GOT3 (cell line): ENCODE results near the gene HAUS8.
"Not testable (repeated sequence)": the region's sequence is repeated elsewhere in the genome, so short reads cannot be mapped to it uniquely, and the experiment has no call there.

ENCODE experiments used
- DNase-seq: peaks from one replicate; lab custom pipeline; 2025; ENCODE audit warnings: mixed read lengths; lab: John Stamatoyannopoulos, UW

Gene HAUS8

GRCh38 chr19:17035842-17036424, 39.3 kb downstream of the HAUS8 start:
- no peak for DNase-seq

- DNase-seq: no peak
Observed at GRCh38 chr19:17031741-17032140, 43.5 kb downstream of the HAUS8 start.

GRCh38 chr19:17027535-17027975, 47.7 kb downstream of the HAUS8 start:
- no peak for DNase-seq

GRCh38 chr19:17026706-17027534, 48.3 kb downstream of the HAUS8 start, which contains the start of gene CPAMD8:
TSS of gene CPAMD8 (minus strand) at chr19:17026810. CDS start at chr19:17026642, 168 bp downstream.
- no peak for DNase-seq

GRCh38 chr19:17025991-17026658, 49.1 kb downstream of the HAUS8 start:
- DNase-seq: no peak

- DNase-seq: no peak
Observed at GRCh38 chr19:17025361-17025760, 49.9 kb downstream of the HAUS8 start.

GRCh38 chr19:17024941-17025340, 50.3 kb downstream of the HAUS8 start:
- not testable (repeated sequence) for DNase-seq

GRCh38 chr19:17023805-17024204, 51.4 kb downstream of the HAUS8 start:
- DNase-seq: no peak

GRCh38 chr19:17022738-17023137, 52.5 kb downstream of the HAUS8 start:
- no peak for DNase-seq

GRCh38 chr19:17021793-17022590, 53.3 kb downstream of the HAUS8 start:
- DNase-seq: no peak

- DNase-seq: no peak
Observed at GRCh38 chr19:17021328-17021727, 53.9 kb downstream of the HAUS8 start.

GRCh38 chr19:17020823-17021222, 54.4 kb downstream of the HAUS8 start:
- DNase-seq: no peak

GRCh38 chr19:17020385-17020784, 54.9 kb downstream of the HAUS8 start:
- DNase-seq: no peak

GRCh38 chr19:17014212-17014861, 60.9 kb downstream of the HAUS8 start:
- DNase-seq: not testable (repeated sequence)

- no peak for DNase-seq
Observed at GRCh38 chr19:17011485-17011884, 63.8 kb downstream of the HAUS8 start.

GRCh38 chr19:17006579-17006978, 68.7 kb downstream of the HAUS8 start:
- no peak for DNase-seq

- DNase-seq: no peak
Observed at GRCh38 chr19:17005000-17005399, 70.3 kb downstream of the HAUS8 start.

GRCh38 chr19:17004386-17004785, 70.9 kb downstream of the HAUS8 start:
- no peak for DNase-seq

- DNase-seq: no peak
Observed at GRCh38 chr19:17002455-17002854, 72.8 kb downstream of the HAUS8 start.

- DNase-seq: no peak
Observed at GRCh38 chr19:17001603-17002183, 73.6 kb downstream of the HAUS8 start.
